HG03469 (cell line): ENCODE data around the gene CHRNA10.

Experiments
- ATAC-seq: cut with Tn5 transposase; IDR thresholded peaks from one replicate; pipeline ENCODE4 v1.9.1; 2021; ENCODE audit warnings: mild to moderate bottlenecking, moderate library complexity, moderate number of reproducible peaks; ENCODE audit not compliant: unreplicated experiment

Gene CHRNA10, protein sequence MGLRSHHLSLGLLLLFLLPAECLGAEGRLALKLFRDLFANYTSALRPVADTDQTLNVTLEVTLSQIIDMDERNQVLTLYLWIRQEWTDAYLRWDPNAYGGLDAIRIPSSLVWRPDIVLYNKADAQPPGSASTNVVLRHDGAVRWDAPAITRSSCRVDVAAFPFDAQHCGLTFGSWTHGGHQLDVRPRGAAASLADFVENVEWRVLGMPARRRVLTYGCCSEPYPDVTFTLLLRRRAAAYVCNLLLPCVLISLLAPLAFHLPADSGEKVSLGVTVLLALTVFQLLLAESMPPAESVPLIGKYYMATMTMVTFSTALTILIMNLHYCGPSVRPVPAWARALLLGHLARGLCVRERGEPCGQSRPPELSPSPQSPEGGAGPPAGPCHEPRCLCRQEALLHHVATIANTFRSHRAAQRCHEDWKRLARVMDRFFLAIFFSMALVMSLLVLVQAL

DNA sequence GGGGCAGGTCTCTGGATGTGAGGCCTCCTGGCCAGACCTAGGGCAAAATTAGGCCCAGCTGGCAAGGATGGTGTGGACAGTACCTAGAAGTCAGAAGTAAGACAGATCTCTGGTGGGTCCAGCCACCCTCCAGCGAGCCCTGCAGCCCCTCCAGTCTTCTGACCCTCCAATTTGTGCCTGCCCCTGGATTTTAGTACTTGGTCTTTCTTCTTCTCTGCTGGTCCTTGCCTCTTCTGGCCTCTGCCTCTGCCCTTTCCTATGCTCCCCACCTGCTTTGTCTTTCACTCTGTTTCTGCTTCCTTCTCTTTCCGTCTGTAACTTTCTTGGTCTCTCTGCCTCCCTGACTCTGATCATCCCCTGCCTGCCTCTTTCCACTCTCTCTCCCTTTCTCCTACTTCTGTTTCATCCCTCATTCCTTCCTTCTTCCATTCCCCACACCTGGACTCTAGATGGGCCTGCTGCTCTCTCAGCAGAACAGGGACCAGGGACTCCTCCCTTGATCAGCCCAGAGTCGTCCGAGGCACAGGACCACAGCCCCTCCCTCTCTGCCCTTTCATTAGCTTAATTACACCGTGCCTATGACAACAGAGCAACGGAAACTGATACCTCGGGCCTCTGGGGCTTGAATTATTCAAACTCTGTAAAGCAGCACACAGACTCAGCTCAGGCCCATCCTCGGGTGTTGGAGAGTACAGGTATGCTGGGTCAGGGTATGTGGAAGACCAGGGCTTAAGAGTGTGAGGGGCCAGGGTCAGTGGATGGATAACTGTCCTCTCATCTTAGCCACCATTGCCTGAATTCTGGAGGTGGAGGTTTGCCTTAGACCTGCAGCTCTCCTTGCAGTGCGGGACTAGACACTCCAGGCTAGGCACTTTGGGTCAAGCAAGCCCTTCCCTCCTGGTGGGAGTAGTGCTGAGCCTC, at the start of gene CHRNA10:
CHRNA10 (minus strand) TSS at position 51 of the 921 bp plus-strand sequence. CDS start 72 bp downstream, outside the sequence.
- ATAC-seq: no peak

DNA sequence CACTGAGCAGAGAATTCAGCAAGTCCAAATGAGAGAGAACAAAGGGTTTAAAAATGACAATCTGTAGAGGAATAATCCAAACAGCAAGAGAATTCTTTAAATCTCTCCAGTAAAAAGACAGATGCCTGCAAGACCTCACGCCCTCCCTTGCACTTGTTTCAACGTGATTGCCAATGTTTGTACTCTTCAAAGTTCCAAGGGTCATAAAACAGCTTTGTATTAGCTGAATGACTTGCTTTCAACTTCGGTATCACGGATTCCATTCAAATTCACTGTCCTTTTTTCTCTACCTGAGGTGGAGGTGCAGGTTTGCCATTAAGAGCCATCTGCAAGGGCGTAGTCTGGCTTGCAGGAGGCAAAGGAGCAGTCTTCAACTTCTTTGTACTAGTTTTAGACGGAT, 41.1 kb upstream of the CHRNA10 start:
- ATAC-seq: no peak

DNA sequence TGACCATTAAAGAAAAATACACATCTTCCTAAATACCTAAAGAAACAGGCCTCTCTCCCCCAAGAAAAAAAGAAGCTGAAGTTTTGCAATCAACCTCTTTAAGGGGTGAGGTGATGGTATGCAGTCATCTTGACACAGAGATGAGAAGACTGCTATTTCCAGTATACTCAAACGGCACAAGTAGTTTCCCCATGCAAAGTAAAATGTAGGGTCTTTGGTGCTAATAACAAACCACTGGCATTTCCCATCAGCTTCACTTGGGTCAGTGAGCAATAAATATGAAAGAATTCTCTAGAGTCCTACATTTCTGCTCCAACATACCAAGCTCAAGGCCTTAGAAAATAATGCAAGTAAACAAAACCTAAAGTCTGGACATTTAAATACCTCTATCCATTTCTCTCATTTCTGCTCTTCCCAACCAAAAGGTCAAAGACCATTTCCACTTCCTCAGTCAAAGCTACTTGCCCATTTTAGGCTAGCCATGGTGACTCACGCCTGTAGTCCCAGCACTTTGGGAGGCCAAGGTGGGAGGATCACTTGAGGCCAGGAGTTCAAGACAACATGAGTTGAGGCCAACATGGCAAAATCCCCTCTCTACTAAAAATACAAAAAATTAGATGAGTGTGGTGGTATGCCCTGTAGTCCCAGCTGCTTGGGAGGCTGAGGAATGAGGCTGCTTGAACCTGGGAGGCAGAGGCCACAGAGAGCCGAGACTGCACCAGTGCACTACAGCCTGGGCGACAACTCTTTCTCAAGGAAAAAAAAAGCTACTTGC, 39.5 kb upstream of the CHRNA10 start:
- ATAC-seq: no peak

DNA sequence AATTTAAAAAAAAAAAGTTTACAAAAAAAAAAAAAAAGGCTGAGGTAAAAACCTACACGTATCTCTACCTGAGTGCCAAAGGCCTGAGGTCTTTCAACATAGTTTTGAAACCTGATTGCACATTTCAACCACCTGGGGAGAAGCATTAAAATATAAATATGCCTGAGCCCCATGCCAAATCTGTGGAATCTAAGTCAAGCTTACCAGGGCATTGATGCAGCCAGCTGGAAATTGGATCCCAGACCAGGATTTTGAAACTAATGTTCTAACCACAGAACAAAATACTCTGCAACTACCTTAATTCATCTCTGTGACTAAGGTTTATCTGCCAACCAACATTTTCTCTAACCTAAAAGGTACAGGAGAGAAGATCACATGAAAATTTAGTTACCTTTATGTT, 38.8 kb upstream of the CHRNA10 start:
- no peak for ATAC-seq

DNA sequence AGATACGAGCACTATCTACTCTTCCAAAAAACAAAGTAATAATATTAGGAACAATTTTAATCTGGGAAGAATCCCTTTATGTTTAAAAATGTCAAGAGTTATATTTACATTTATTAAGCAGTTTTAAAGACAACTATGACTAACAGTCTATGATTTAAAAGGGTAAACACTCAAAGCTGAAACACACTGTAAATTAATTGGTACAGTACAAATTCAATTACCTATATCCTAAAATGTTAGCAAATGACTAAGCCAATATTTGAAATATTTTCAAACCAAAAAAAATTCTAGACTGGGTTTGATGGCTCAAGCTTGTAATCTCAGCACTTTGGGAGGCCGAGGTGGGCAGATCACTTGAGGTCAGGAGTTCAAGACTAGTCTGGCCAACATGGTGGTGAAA, 36.0 kb upstream of the CHRNA10 start:
- ATAC-seq: no peak

DNA sequence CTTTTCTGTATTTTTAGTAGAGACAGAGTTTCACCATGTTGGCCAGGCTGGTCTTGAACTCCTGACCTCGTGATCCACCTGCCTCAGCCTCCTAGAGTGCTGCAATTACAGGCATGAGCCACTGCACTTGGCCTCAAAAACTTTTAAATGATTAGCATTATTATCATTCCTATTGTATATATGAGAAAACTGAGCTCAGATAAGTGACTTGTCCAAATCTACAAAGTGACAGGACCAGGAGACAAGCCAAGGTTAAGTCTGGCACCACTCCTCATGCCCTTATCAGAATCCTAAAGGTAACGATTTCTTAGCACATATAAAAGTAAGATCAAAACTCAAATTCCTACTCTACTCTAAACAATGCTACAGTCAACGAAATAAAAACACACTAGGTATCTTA, 32.2 kb upstream of the CHRNA10 start:
- ATAC-seq: no peak

DNA sequence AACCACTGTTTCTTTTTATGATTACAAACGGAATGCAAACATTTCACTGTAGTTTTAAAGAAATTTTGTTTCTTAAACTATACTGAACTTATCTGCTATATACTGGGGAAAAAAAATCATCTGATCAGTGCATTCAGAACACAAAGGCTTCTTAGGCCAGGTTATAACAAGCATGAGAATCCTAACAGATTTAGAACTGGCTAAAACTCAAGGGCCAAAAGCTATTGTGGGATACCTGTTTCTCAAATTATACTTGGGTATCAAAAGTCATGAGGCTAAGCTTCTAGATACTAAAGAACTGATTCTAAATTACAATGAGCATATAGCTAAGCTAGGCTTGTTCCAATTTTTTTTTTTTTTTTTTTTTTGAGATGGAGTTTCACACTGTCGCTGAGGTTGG, 29.7 kb upstream of the CHRNA10 start:
- no peak for ATAC-seq

DNA sequence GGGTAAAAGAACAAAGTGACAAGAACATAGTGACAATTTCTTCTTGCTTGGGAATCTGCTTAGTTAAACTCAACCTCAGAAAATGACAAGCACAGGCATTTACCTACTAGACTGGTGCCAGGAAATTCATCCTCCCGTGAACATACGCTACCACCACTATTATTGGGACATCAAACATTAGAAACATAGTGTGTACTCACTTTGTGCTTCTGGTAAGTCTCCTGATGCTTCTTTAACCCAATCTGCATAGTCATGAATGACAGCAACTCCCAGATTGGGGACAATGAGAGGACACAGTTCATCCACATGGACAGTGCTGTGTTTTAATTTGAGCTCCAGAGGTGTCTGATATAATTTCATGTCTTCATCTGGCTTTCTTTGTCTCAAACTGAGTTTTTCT, 29.2 kb upstream of the CHRNA10 start:
- no peak for ATAC-seq

DNA sequence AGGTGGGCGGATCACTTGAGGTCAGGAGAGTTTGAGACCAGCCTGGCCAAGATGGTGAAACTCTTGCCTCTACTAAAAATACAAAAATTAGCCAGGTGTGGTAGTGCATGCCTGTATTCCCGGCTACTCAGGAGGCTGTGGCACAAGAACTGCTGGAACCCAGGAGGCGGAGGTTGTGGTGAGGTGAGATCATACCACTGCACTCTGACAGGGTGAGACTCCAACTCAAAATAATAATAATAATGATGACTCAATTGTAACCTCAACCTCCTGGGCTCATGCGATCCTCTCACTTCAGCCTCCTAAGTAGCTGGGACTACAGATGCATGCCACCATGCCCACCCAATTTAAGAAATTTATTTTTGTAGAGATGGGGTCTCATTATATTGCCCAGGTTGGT, 15.6 kb upstream of the CHRNA10 start:
- ATAC-seq: no peak

DNA sequence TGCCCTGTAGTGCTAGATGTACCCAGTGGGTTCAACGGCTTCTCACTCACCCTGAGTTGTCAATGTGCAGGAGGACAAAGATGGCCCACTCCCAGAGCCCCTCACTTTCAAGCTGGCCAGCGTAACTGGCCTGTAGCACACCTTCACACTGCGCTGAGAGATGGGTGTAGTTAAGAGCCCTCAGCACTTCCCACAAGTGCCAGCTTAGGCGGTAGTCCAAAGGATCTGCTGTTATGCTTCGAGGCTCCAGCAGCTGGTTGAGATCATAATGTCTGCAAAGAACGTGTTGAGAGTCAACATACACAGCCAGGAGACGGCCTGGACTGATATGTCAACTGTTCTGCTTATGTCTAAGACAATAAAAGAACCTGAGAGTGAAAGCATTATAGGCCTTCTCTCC, 14.7 kb upstream of the CHRNA10 start:
- ATAC-seq: no peak

DNA sequence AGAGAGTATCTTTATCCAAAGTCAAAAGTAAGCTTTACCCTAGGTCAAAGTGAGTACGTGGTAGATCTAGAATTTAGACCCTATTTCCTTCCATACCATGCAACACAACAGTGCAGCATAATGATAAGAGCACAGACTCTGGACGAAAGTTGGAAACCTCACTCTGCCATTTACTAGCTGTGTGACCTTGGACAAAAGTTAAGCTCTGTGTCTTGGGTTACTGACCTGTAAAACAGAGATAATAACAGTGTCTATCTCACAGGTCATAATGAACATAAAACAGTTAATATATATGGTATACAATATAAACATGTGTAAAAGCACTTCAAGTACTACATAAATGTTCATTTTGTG, 13.6 kb upstream of the CHRNA10 start:
- no peak for ATAC-seq

DNA sequence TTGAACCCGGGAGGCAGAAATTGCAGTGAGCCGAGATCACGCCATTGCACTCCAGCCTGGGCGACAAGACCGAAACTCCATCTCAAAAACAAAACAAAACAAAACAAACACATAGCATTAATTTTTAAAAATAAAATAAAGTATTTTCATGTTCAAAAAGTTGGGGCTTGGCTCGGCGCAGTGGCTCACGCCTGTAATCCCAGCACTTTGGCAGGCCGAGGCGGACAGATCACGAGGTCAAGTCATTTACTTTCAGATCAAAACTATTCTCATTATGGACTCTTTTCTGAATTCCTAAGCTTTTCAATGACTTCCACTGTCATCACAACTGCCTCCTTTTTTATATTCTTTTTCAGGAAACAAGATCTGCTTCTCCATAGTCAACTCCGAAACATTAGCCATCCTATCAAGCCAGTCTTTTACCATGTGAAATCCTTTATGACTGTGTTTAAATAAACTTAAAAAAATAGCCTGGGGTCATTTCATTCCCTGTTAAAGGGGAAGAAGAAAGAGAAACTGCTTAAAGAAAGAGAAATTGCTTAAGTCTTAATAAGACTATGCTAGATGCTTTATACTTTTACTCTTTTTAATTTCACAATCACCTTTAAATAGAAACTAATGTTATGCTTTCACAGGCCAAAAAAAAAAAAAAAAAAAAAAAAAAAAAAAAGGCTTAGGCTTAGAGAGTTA, 13.1 kb upstream of the CHRNA10 start:
- ATAC-seq: no peak

DNA sequence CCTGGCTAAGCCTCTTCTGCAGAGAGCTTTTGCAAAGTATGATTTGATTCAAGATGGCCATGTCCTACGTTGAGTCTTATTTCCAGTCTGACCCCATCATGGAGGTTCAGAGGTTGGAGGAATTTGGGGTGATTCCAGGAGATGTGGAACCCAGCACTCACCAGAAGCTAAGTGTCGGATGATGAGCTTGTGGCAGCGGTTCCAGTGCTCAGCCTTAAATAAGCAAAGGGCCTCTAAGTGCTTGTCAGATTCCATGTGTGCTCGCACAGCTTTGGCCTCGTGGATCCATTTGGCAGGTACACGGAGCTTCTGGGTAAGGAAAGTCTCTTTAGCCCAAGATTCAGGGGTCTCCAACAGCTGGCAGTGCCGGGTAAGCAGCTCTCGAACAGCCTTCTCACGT, 11.9 kb upstream of the CHRNA10 start:
- no peak for ATAC-seq

DNA sequence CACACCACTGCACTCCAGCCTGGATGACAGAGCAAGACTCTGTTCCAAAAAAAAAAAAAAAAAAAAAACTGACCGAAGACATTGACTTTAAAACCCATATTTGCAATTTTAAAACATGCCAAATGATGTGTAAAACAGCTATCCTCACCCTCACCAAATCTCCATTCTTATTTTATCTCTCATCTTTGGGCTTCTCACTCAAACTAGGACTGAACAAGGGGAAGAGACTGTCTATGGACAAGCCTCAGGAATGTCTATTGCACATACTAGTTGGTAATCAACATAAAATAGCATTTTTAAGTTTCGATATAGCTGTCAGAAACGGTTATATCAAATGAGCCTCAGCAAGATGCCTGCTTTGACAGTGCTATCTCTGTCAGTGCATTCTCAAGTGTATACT, 7.9 kb upstream of the CHRNA10 start:
- ATAC-seq: no peak

DNA sequence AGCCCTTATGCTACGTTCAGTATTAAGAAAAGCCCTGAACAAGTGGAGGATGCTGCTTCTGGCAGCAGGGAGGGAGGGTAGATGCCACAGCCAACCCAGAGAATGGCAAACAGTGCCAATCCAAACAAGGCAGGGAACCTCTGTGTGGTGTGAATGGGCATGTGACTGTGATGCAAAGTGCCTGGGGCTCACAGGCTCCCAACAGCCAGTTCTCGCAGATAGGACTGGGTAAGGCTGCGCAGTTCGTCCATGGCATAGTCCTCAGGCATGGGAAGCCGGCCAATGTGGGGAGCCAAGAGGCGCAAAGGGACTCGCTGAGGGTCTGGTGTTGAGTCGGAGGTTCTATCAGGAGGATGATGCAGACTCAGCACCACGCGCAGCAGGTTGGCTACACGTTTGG, 4.8 kb upstream of the CHRNA10 start:
- ATAC-seq: no peak

DNA sequence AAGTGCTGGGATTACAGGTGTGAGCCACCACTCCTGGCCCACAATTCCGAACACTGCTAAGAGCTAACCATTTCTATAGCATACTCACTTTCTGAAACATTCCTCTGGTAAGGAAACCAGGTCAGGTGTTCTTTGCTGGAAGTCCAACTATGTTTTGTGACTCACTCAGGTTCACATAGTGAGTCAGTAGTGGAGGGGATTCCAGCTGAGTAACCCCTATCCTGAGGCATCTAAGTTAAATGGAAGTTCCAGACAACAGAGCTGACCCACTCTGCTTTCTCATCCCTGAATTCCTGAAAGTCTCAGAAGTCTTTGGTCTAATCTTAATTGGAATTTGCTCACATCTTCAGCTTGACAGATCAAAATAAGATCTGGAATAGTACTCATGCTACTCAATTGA, 3.0 kb upstream of the CHRNA10 start:
- no peak for ATAC-seq

DNA sequence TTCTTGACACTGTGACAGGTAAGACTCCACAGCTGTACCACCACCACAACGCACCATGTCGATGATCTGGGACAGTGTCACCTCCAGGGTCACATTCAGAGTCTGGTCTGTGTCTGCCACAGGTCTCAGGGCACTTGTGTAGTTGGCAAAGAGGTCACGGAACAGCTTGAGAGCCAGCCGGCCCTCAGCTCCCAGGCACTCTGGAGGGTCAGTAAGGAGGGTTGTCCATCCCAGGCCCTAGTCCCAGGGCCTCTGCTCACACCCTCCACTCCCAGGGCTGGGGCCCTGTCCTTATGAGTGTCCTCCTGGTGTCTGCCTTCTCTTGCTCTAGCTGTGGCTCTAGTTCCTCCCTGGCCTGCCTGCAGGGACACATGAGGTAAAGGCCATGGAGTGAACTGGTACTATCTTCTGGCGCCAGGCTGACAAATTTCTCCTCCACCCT, 1.4 kb downstream of the CHRNA10 start:
- no peak for ATAC-seq

DNA sequence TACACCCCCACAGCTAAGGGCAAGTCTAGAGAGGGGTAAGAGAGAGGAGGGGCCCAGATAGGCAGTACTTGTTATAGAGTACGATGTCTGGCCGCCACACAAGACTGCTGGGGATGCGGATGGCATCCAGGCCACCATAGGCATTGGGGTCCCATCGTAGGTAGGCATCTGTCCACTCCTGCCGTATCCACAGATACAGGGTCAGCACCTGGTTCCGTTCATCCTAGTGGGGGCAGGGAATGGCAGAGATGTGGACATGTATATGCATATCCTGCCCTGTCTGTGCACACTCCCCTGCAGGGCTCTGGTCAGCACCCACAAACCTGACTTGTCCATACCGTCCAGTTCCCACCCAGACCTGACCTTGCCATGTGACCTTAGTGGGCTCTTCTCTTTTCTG, 2.1 kb downstream of the CHRNA10 start:
- no peak for ATAC-seq

DNA sequence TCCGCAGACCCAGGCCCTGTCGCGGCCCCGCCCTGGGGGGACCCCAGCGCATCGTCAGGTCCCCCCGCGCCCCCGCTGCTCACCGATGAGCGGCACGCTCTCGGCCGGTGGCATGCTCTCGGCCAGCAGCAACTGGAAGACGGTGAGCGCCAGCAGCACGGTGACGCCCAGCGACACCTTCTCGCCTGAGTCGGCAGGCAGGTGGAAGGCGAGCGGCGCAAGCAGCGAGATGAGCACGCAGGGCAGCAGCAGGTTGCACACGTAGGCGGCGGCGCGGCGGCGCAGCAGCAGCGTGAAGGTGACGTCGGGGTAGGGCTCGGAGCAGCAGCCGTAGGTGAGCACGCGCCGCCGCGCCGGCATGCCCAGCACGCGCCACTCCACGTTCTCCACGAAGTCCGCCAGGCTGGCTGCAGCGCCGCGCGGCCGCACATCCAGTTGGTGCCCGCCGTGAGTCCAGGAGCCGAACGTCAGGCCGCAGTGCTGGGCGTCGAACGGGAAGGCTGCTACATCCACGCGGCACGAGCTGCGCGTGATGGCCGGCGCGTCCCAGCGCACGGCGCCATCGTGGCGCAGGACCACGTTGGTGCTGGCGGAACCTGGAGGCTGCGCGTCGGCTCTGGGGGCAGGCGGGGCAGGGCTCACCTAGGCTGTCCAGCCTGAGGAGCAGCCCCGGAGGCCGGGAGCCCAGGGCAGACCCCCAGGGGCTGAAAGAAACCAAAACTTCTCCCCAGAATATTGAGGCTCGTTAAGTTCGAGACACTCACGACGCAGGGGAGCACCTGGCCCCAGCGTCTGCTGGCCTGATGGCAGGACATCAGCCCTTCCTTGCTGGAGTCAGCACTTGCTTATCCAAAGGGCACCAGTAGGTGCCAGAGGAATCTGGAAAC, 3.8 kb downstream of the CHRNA10 start:
- no peak for ATAC-seq
